SU-DHL-6 (cell line): ENCODE results near the gene GOLPH3.

Experiments
- EZH2phosphoT487 ChIP-seq: fragments of 200-600 bp; sonication (generic), shearing (Covaris generic); conservative IDR thresholded peaks from 2 replicates; pipeline ENCODE4 v1.6.1; 2018; ENCODE audit warnings: mild to moderate bottlenecking, antibody characterized with exemption, low read length, moderate library complexity, mixed read lengths
- TF ChIP-seq, protein P1 (sequence below): fragments of 200-600 bp; sonication (generic); IDR thresholded peaks from one replicate; pipeline ENCODE4 v1.5.1; 2017; ENCODE audit warnings: antibody characterized with exemption, mild to moderate bottlenecking, low read length, moderate library complexity; ENCODE audit not compliant: insufficient read depth, poor library complexity, severe bottlenecking

- TF ChIP-seq, protein P1, sequence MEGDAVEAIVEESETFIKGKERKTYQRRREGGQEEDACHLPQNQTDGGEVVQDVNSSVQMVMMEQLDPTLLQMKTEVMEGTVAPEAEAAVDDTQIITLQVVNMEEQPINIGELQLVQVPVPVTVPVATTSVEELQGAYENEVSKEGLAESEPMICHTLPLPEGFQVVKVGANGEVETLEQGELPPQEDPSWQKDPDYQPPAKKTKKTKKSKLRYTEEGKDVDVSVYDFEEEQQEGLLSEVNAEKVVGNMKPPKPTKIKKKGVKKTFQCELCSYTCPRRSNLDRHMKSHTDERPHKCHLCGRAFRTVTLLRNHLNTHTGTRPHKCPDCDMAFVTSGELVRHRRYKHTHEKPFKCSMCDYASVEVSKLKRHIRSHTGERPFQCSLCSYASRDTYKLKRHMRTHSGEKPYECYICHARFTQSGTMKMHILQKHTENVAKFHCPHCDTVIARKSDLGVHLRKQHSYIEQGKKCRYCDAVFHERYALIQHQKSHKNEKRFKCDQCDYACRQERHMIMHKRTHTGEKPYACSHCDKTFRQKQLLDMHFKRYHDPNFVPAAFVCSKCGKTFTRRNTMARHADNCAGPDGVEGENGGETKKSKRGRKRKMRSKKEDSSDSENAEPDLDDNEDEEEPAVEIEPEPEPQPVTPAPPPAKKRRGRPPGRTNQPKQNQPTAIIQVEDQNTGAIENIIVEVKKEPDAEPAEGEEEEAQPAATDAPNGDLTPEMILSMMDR: no peak
- TF ChIP-seq EZH2phosphoT487: no peak
These were observed at the start of gene GOLPH3 for GRCh38 chr5:32174011-32174870.
